GM12892 (cell line): ENCODE data around the gene IFIT1B.

Source experiments
- POLR2A ChIP-seq: IDR thresholded peaks from 2 replicates; pipeline ENCODE4 v1.6.1; 2011; ENCODE audit warnings: low read depth, low read length, control low read depth
- POLR2AphosphoS5 ChIP-seq: IDR thresholded peaks from 2 replicates; pipeline ENCODE4 v1.6.1; 2011; ENCODE audit warnings: low read depth, low read length, control low read depth

DNA sequence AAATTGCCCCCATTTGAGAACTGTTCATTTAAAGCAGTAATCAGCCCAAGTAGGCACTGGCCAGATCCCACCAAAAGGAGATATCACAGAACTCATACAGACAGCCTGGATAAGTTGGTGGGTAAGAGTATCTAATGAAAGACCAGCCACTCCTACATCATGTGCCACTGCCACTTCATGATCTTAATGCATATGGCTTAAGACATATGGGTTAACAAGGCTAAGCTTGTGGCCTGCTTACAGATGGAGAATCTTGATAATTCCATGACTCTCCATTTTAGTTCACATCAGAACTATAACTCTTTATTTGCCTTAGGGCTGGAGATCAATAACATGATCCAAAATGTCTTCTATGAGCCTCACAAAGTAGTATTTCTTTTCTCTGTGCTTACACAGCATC is 6.8 kb upstream of the IFIT1B start:
- no peak for TF ChIP-seq POLR2A
- no peak for TF ChIP-seq POLR2AphosphoS5
